ENCODE measurements around the gene PCSK5.
"Not testable (repeated sequence)": the region's sequence is repeated elsewhere in the genome, so short reads cannot be mapped to it uniquely, and the experiment has no call there.

The PCSK5 gene

GRCh38 chr9:76081281-76081680, 190.8 kb downstream of the PCSK5 start:
- DNase-seq (ENCODE audit: low read depth, low spot score): not testable (repeated sequence)

- DNase-seq (ENCODE audit: low read depth, low spot score): peak; percentile 6
Measured at GRCh38 chr9:76082057-76082456, 191.6 kb downstream of the PCSK5 start.

GRCh38 chr9:76085596-76085995, 195.1 kb downstream of the PCSK5 start:
- DNase-seq (ENCODE audit: low read depth, low spot score): no peak

GRCh38 chr9:76086539-76086938, 196.1 kb downstream of the PCSK5 start:
- no peak for DNase-seq (ENCODE audit: low read depth, low spot score)

DNA sequence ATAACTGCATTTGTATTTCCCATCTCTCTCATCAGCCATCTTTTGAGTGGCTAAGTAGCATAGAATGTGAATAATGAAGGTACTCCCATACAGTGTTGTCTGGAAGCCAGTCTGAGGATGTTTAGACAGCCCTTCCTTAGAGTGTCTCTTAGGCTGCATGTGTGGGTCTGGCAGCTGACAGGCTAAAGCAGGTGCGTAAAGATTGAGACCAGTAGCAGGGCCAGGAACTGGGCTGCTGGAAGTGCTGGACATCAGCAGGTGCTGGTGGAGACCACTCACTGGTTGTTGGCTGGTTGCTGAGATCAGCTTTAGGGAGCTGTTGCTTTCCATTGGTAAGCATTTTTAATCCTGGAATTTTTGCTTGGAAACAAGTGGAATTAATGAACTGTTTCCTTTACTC, 197.5 kb downstream of the PCSK5 start:
- DNase-seq (ENCODE audit: low read depth, low spot score): no peak

DNA sequence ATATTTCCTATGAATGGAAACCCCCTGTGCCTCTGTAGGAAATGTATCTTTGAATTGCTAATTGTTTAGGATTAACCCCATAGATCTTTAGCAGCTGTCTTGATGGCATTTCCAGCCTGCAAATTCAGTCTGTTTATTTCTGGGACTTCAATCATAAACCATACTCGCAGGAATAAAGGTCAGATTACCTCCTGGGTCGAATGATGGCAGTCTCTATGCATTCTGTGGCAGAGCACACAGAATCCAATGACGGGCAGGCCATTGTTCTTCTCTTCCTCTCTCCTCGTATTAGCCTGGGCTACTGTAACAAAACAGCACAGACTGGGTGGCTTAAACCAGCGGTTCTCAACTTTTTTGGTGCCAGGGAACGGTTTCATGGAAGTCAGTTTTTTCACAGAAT, 199.9 kb downstream of the PCSK5 start:
- DNase-seq (ENCODE audit: low read depth, low spot score): no peak

GRCh38 chr9:76090909-76091308, 200.4 kb downstream of the PCSK5 start:
- DNase-seq (ENCODE audit: low read depth, low spot score): peak; percentile 26

- DNase-seq (ENCODE audit: low read depth, low spot score): no peak
Measured at GRCh38 chr9:76092572-76092971, 202.1 kb downstream of the PCSK5 start.

DNA sequence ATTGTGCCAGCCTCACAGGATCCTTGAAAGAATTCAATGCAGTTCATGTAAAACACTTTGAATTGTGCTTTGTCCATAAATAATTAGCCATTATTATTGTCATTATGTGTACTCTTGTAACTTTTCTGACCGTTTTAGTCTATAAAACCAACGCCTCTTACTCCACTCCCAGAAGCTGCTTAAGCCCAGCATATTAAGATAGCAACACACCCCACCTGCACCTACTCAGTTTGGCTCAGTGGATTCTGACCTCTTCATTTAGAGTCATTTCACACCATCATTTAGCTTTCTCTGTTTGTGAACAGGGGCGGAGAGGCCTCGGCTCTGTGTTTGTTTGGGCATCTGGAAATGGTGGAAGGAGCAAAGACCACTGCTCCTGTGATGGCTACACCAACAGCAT, 205.1 kb downstream of the PCSK5 start:
- no peak for DNase-seq (ENCODE audit: low read depth, low spot score)

GRCh38 chr9:76099516-76099915, 209.0 kb downstream of the PCSK5 start:
- DNase-seq (ENCODE audit: low read depth, low spot score): no peak

DNA sequence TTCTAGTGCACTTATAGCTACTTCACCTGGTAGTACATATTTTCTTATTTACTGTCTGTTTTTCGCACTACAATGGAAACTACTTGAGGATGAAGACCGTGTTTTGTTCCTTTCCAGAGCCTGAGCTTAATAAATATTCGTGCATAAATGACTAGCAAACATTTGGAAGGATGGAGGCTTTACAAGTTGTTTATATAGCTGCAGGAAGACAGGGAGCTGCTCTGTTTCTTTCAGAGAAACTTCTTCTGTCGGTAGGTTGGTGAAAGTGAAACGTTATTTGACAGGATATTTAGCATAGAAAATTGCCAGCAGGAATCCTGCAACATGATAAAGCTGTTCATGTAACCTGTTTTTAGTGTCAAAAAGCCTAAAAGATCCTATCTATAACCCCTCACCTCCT, 210.6 kb downstream of the PCSK5 start:
- no peak for DNase-seq (ENCODE audit: low read depth, low spot score)

DNA sequence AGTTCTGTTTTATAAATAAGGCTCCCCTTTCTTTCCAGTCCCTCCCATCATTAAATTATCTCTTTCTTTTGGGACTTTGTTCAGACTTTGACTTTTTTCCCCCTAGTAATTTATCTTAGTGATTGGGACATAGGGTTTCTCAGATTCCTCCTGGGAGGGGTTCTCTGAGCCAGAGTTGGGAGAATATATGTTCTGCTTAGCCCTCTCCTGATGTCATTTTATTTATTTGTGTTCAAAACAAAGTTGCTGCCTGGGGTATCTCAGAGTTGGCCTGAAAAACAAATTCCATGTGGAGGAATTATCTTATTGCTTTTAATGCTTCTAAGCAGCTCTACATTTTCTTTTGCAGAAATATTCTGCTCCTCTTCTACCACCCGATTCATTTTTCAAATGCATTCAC, 211.0 kb downstream of the PCSK5 start:
- DNase-seq (ENCODE audit: low read depth, low spot score): no peak

DNA sequence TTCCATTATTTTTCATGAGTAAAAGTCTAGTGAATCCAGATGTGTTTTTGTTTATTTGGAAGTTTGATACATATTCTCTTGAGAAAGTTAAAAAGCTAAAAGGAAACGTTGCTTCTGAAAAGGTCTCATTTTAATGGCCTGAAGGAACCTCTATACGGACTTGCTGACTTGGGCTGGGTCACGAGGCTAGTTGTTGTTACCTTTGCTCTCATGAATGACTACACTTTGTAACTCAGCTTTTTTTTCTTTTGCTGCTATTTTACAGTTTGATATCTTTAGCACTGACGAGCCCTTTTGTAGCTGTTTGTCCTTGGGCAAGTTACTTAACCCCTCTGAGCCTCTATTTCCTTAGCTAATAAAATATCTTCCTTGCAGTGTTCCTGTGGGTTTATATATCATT, 211.5 kb downstream of the PCSK5 start:
- DNase-seq (ENCODE audit: low read depth, low spot score): no peak

- no peak for DNase-seq (ENCODE audit: low read depth, low spot score)
Measured at GRCh38 chr9:76103531-76104315, 213.2 kb downstream of the PCSK5 start.

- peak; percentile 86 for DNase-seq (ENCODE audit: low read depth, low spot score)
Measured at GRCh38 chr9:76107482-76107881, 217.0 kb downstream of the PCSK5 start.

GRCh38 chr9:76109953-76110352, 219.5 kb downstream of the PCSK5 start:
- DNase-seq (ENCODE audit: low read depth, low spot score): peak; percentile 50

GRCh38 chr9:76112151-76112550, 221.7 kb downstream of the PCSK5 start:
- DNase-seq (ENCODE audit: low read depth, low spot score): no peak

- DNase-seq (ENCODE audit: low read depth, low spot score): no peak
Measured at GRCh38 chr9:76114144-76114543, 223.7 kb downstream of the PCSK5 start.

DNA sequence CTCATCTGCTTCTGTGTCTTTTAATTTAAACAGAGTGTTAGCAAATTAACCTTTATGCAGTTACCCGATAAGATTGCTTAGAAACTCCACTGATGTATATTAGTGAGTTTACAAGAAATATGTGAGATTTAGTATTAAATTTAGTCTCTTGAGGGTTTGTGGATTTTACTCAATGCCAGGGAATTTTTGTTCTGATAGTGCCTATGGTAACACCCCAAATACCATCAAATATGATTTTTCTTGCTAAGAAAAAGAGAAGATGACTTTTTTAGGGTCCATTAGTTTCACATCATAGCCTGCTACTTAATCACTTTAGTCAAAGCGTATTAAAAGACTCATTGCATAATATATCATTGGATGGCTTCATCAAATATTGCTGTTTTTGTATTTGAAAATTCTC, 224.9 kb downstream of the PCSK5 start:
- DNase-seq (ENCODE audit: low read depth, low spot score): no peak

DNA sequence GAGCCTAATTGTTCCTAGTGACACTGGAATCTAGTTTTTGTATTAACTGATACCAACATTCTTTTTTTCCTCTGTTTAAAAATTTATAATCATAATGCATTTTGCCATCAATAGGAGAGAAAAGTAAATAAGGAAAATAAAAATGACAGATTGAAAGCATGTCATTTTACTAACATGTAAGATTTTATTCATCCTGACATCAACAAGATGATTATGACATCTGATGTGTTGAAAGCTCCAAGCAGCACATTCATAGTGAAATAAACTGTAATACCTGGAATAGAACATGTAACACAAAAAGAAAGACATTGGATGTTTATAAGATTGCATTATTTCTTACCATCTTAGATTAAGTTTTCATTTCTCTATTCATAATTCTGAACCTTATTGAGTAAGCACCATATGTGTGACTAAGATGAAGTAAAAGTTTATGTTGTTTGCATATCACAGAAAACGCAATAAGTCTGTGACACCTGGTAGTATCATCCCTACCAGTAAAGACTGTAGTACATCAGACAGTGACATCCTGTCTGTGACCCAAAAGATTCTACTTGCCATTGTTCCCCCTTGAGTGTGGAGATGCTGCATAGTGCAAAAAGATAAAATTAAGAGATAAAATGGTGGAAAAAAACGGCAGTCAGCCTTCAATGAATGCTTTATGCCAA, 225.6 kb downstream of the PCSK5 start:
- no peak for DNase-seq (ENCODE audit: low read depth, low spot score)

DNA sequence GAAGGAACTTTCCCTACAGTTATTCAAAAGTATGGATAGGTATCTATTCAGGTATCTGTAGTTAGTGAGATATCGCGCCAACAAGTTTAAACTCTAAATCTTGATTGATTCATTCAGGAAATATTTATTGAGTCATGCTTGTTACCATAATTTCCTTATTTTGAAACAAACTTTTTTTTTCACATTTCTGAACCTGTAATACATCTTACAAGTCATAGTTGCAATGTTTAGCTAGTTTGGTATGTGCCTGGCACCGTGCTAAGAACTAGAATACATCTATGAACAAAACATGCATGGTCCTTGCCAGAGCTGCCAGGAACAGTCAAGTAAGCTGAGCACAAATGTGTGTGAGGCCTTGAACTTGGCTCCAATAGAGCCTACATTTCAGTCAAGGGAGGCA, 226.4 kb downstream of the PCSK5 start:
- no peak for DNase-seq (ENCODE audit: low read depth, low spot score)

- DNase-seq (ENCODE audit: low read depth, low spot score): no peak
Measured at GRCh38 chr9:76127637-76128036, 237.2 kb downstream of the PCSK5 start.

- DNase-seq (ENCODE audit: low read depth, low spot score): no peak
Measured at GRCh38 chr9:76135902-76136301, 245.4 kb downstream of the PCSK5 start.

Data from astrocyte of the hippocampus (primary cell).